Suprapubic skin (tissue), 4 donors: ENCODE data around the gene ZCCHC3. TPM values are rescaled to one million over a fixed set of nuclear protein-coding genes. Genes with fewer than 3 reads are reported as not detected.

Experiments used
- DNase-seq, 2 donors: peaks; one replicate each; pipeline ENCODE4 v3.0.0-alpha.2; 2019; ENCODE audit warnings: low spot score in 2 of 2
- H3K27ac ChIP-seq: fragments of 200-600 bp; sonication (generic); one replicate; pipeline ENCODE4 v1.5.1; 2019
- H3K27me3 ChIP-seq: fragments of 200-600 bp; sonication (generic); one replicate; pipeline ENCODE4 v1.5.1; 2019
- H3K36me3 ChIP-seq: fragments of 200-600 bp; sonication (generic); one replicate; pipeline ENCODE4 v1.5.1; 2019
- H3K4me1 ChIP-seq: fragments of 200-600 bp; sonication (generic); one replicate; pipeline ENCODE4 v1.5.1; 2019
- H3K4me3 ChIP-seq: fragments of 200-600 bp; sonication (generic); one replicate; pipeline ENCODE4 v1.5.1; 2019; ENCODE audit warnings: mild to moderate bottlenecking
- H3K9me3 ChIP-seq: fragments of 200-600 bp; sonication (generic); one replicate; pipeline ENCODE4 v1.5.1; 2019
- CTCF ChIP-seq, 2 donors: fragments of 200-600 bp in 1 of 2; fragments of 450-650 bp in 1 of 2; sonication (generic) in 1 of 2; IDR thresholded peaks; one replicate each; pipeline ENCODE4 v1.5.1; 2016 to 2019; ENCODE audit warnings: antibody characterized with exemption in 2 of 2, mild to moderate bottlenecking in 1 of 2, moderate library complexity in 1 of 2
- EP300 ChIP-seq: sonication (generic); formaldehyde crosslinking; IDR thresholded peaks from one replicate; pipeline ENCODE4 v1.6.1; 2017; ENCODE audit warnings: antibody characterized with exemption
- POLR2A ChIP-seq, 2 donors: fragments of 450-650 bp; IDR thresholded peaks; one replicate each; pipeline ENCODE4 v1.6.1; 2017; ENCODE audit warnings: antibody characterized with exemption in 2 of 2, mild to moderate bottlenecking in 2 of 2, moderate library complexity in 2 of 2
- POLR2AphosphoS5 ChIP-seq, 3 donors: sonication (generic); formaldehyde crosslinking; IDR thresholded peaks; one replicate each; pipeline ENCODE4 v1.6.1; 2017; ENCODE audit warnings: antibody characterized with exemption in 3 of 3
- WGBS: methylation state at CpG from one replicate; pipeline ENCODE4 v1.1.5; 2018; 5-methylcytosine and 5-hydroxymethylcytosine counted together
- total RNA-seq, 4 donors: library from RNA; depleted of rRNA; stranded (reverse); fragments of >200 nt; gene quantifications; one replicate each; pipeline ENCODE4 v1.1.0, GENCODE V29; 2016

Gene ZCCHC3
- total RNA-seq, 4 donors from 2014 or later, result 8.1 to 11.2 (median 8.8) TPM

GRCh38 chr20:325889-326644, 28.7 kb downstream of the ZCCHC3 start:
- Histone ChIP-seq H3K4me3 (peak overlapping the region; percentile 81), H3K36me3 (no peaks in the 10 kb centered on the region), H3K9me3 (no peaks in the 10 kb centered on the region), H3K27ac (peak overlapping the region; percentile 93), H3K4me1 (peaks cover 55% of the 10 kb centered on the region), H3K27me3 (no peaks in the 10 kb centered on the region)
- 3% methylated on average over 7 of the region's 103 CpGs for WGBS
- TF ChIP-seq POLR2AphosphoS5 (IDR thresholded peaks at IDR 0.05) (no peak), CTCF (IDR thresholded peaks at IDR 0.05) (no peak), EP300 (no peak), POLR2A (IDR thresholded peaks at IDR 0.05) (no peak)
- DNase-seq, result peak; percentile 84 to 89

- H3K4me1 ChIP-seq, result peaks cover 55% of the 10 kb centered on the region
- peak in 1 of 2 donors; percentile 87 for DNase-seq
- no peaks in the 10 kb centered on the region for H3K27me3 ChIP-seq
- H3K36me3 ChIP-seq, result no peaks in the 10 kb centered on the region
- peak overlapping the region; percentile 81 for H3K4me3 ChIP-seq
- peak overlapping the region; percentile 93 for H3K27ac ChIP-seq
- TF ChIP-seq POLR2A (IDR thresholded peaks at IDR 0.05) (no peak), CTCF (IDR thresholded peaks at IDR 0.05) (no peak), POLR2AphosphoS5 (IDR thresholded peaks at IDR 0.05) (no peak)
- WGBS, result 0% methylated on average over 2 of the region's 38 CpGs
- H3K9me3 ChIP-seq, result no peaks in the 10 kb centered on the region
Observed at GRCh38 chr20:326645-327185, 29.3 kb downstream of the ZCCHC3 start.

GRCh38 chr20:327186-328026, 30.0 kb downstream of the ZCCHC3 start:
- WGBS, result 6% methylated on average over 16 of the region's 47 CpGs
- Histone ChIP-seq H3K4me1 (peaks cover 55% of the 10 kb centered on the region), H3K4me3 (peak overlapping the region; percentile 81), H3K27ac (peak overlapping the region; percentile 93), H3K27me3 (no peaks in the 10 kb centered on the region), H3K36me3 (no peaks in the 10 kb centered on the region), H3K9me3 (no peaks in the 10 kb centered on the region)
- peak in 1 of 2 donors; percentile 86 for DNase-seq
- TF ChIP-seq POLR2AphosphoS5 (IDR thresholded peaks at IDR 0.05) (no peak), POLR2A (IDR thresholded peaks at IDR 0.05) (no peak), CTCF (IDR thresholded peaks at IDR 0.05) (no peak), EP300 (no peak)

GRCh38 chr20:328027-328974, 30.9 kb downstream of the ZCCHC3 start:
- Histone ChIP-seq H3K27ac (peak overlapping the region; percentile 93), H3K9me3 (no peaks in the 10 kb centered on the region), H3K4me1 (peaks cover 55% of the 10 kb centered on the region), H3K36me3 (no peaks in the 10 kb centered on the region), H3K27me3 (no peaks in the 10 kb centered on the region), H3K4me3 (peak overlapping the region; percentile 81)
- DNase-seq, result no peak
- TF ChIP-seq POLR2A (IDR thresholded peaks at IDR 0.05), result no peak
- no peak for TF ChIP-seq CTCF (IDR thresholded peaks at IDR 0.05)
- TF ChIP-seq POLR2AphosphoS5 (IDR thresholded peaks at IDR 0.05), result no peak
- no peak for TF ChIP-seq EP300
- 47% methylated on average over 24 of the region's 31 CpGs for WGBS
